HepG2 (cell line): ENCODE results near the gene KAT6B. TPM values are rescaled to one million over a fixed set of nuclear protein-coding genes. Genes with fewer than 3 reads are reported as not detected.

Source experiments
- ATAC-seq: fragments of 200-7000 bp; cut with Tn5 transposase; 3 replicates; pipeline ENCODE4 v1.9.1; 2020; ENCODE audit warnings: mild to moderate bottlenecking, moderate library complexity
- BruUV-seq: library from RNA; stranded (reverse); fragments of 400-500 nt; replicated peaks from 2 replicates; lab custom pipeline; 2021; lab: Mats Ljungman, UMichigan
- CTCF ChIA-PET: fragments of 300-600 bp; formaldehyde crosslinking; extraction: SDS; loops from one replicate; lab custom pipeline; 2021; ENCODE audit warnings: low total read pairs, inconsistent platforms, low intra/inter-chr PET ratio; lab: Yijun Ruan, JAX
- POLR2A ChIA-PET: fragments of 350-600 bp; sonication (Branson Sonifier 250); formaldehyde crosslinking; loops from one replicate; lab custom pipeline; 2020; ENCODE audit warnings: antibody characterized with exemption, inconsistent platforms; lab: Yijun Ruan, JAX
- DNase-seq: peaks from one replicate; pipeline ENCODE4 v3.0.0-alpha.2; 2015; ENCODE audit warnings: low spot score
- FAIRE-seq: peaks from 3 replicates; lab custom pipeline; 2011; peaks lifted over from hg19 to GRCh38; lab: Jason Lieb, UNC
- H2AFZ ChIP-seq: one replicate; pipeline ENCODE4 v1.6.1; 2011; ENCODE audit warnings: low read length, inconsistent platforms
- H3K27ac ChIP-seq: fragments of 300-600 bp; 3 replicates; pipeline ENCODE4 v1.8.0; 2011; ENCODE audit warnings: mixed run types, mild to moderate bottlenecking, mixed read lengths, low read length, inconsistent platforms; ENCODE audit not compliant: insufficient read depth; ENCODE audit errors: extremely low read length
- H3K27me3 ChIP-seq, 2 experiments: fragments of 200-600 bp in 1 of 2; 2 replicates in 1 of 2; 3 replicates in 1 of 2; pipeline versions ENCODE4 v1.6.0 to v1.8.0; 2011; ENCODE audit warnings: low read length in 2 of 2, mild to moderate bottlenecking in 2 of 2, moderate library complexity in 2 of 2, inconsistent platforms in 1 of 2; ENCODE audit not compliant: insufficient read depth in 2 of 2, control insufficient read depth in 1 of 2
- H3K36me3 ChIP-seq, 2 experiments: fragments of 200-600 bp in 1 of 2; replicated peaks in 1 of 2; 2 replicates in 1 of 2; 3 replicates in 1 of 2; pipeline versions ENCODE4 v1.5.1 to v1.8.0; 2011; ENCODE audit warnings: low read length in 2 of 2, inconsistent platforms in 1 of 2; ENCODE audit not compliant: insufficient read depth in 2 of 2, control insufficient read depth in 1 of 2
- H3K4me1 ChIP-seq: 2 replicates; pipeline ENCODE4 v1.5.1; 2012; ENCODE audit warnings: low read length, inconsistent platforms; ENCODE audit not compliant: insufficient read depth
- H3K4me2 ChIP-seq: 2 replicates; pipeline ENCODE4 v1.6.0; 2011; ENCODE audit warnings: low read depth, low read length, inconsistent platforms
- H3K4me3 ChIP-seq, 3 experiments: fragments of 200-600 bp in 1 of 3; sonication (generic), shearing (Covaris generic) in 1 of 3; replicated peaks in 1 of 3; 2 replicates each; pipeline ENCODE4 v1.5.1; 2011 to 2016; ENCODE audit warnings: low read length in 3 of 3, inconsistent platforms in 2 of 3, low read depth in 2 of 3, mild to moderate bottlenecking in 2 of 3, control low read depth in 1 of 3, mixed read lengths in 1 of 3; ENCODE audit not compliant: insufficient read depth in 1 of 3
- H3K79me2 ChIP-seq: one replicate; pipeline ENCODE4 v1.6.1; 2011; ENCODE audit warnings: low read length, inconsistent platforms; ENCODE audit not compliant: insufficient read depth
- H3K9ac ChIP-seq: 2 replicates; pipeline ENCODE4 v1.6.0; 2011; ENCODE audit warnings: mild to moderate bottlenecking, low read depth, low read length, inconsistent platforms; ENCODE audit not compliant: insufficient read depth
- H3K9me3 ChIP-seq: 2 replicates; pipeline ENCODE4 v1.5.1; 2012; ENCODE audit warnings: mild to moderate bottlenecking, low read length
- H4K20me1 ChIP-seq: 2 replicates; pipeline ENCODE4 v1.6.0; 2011; ENCODE audit warnings: inconsistent platforms, mild to moderate bottlenecking, low read length, moderate library complexity; ENCODE audit not compliant: insufficient read depth
- HNRNPUL1 ChIP-seq: fragments of 200-400 bp; formaldehyde crosslinking; IDR thresholded peaks from 2 replicates; pipeline ENCODE4 v1.6.1; 2017; ENCODE audit warnings: low read depth, mild to moderate bottlenecking, low read length, moderate library complexity
- KLF13 ChIP-seq: sonication (generic); formaldehyde crosslinking; IDR thresholded peaks from 2 replicates; pipeline ENCODE4 v1.4.0; 2020; ENCODE audit warnings: mild to moderate bottlenecking, missing genetic modification reagents
- LRRFIP1 ChIP-seq: sonication (generic); formaldehyde crosslinking; conservative IDR thresholded peaks from 2 replicates; pipeline ENCODE4 v1.4.0; 2020; ENCODE audit warnings: missing genetic modification reagents
- NFKB2 ChIP-seq: sonication (generic); formaldehyde crosslinking; IDR thresholded peaks from 2 replicates; pipeline ENCODE4 v1.4.0; 2020; ENCODE audit warnings: missing genetic modification reagents, borderline replicate concordance
- NR0B2 ChIP-seq: sonication (generic); formaldehyde crosslinking; IDR thresholded peaks from 2 replicates; pipeline ENCODE4 v1.4.0; 2020; ENCODE audit warnings: mild to moderate bottlenecking, missing genetic modification reagents
- PHF5A ChIP-seq: IDR thresholded peaks from one replicate; pipeline ENCODE4 v1.6.1; 2018; ENCODE audit warnings: low read depth, missing genetic modification reagents; ENCODE audit not compliant: unreplicated experiment
- PRPF4 ChIP-seq: fragments of 200-400 bp; formaldehyde crosslinking; IDR thresholded peaks from 2 replicates; pipeline ENCODE4 v1.6.1; 2016; ENCODE audit warnings: low read length, low read depth; ENCODE audit not compliant: poor library complexity, severe bottlenecking
- SETDB1 ChIP-seq: sonication (generic); formaldehyde crosslinking; IDR thresholded peaks from 2 replicates; pipeline ENCODE4 v1.5.1; 2020; ENCODE audit warnings: missing genetic modification reagents, mild to moderate bottlenecking, borderline replicate concordance
- SMAD3 ChIP-seq: sonication (generic); formaldehyde crosslinking; IDR thresholded peaks from 2 replicates; pipeline ENCODE4 v1.4.0; 2020; ENCODE audit warnings: missing genetic modification reagents
- TCF7L2 ChIP-seq: IDR thresholded peaks from 2 replicates; pipeline ENCODE4 v1.6.1; 2011; ENCODE audit warnings: mild to moderate bottlenecking, low read depth, low read length, moderate library complexity
- ZNF256 ChIP-seq: sonication (generic); formaldehyde crosslinking; conservative IDR thresholded peaks from 2 replicates; pipeline ENCODE4 v1.4.0; 2020; ENCODE audit warnings: missing genetic modification reagents
- ZNF263 ChIP-seq: sonication (generic); formaldehyde crosslinking; IDR thresholded peaks from 2 replicates; pipeline ENCODE4 v1.4.0; 2020; ENCODE audit warnings: missing genetic modification reagents
- ZNF775 ChIP-seq: sonication (generic); formaldehyde crosslinking; IDR thresholded peaks from 2 replicates; pipeline ENCODE4 v1.4.0; 2020; ENCODE audit warnings: missing genetic modification reagents, mild to moderate bottlenecking, moderate library complexity, borderline replicate concordance
- WGBS: methylation state at CpG from one replicate; pipeline ENCODE4 v1.1.6; 2017; ENCODE audit warnings: low lambda C conversion rate; 5-methylcytosine and 5-hydroxymethylcytosine counted together
- in situ Hi-C: cut with HindIII; loops from 2 replicates; pipeline ENCODE4 v1.10.0; 2017; ENCODE audit warnings: low pct_unique_long_range_greater_than_20kb; ENCODE audit not compliant: extremely low pct_ligation_motif_present
- intact Hi-C: fragments of 100-400 bp; cut with micrococcal nuclease; formaldehyde crosslinking; loops from one replicate; pipeline ENCODE4 v1.10.0; 2022; ENCODE audit not compliant: unreplicated experiment
- polyA plus RNA-seq, 8 experiments: library from polyadenylated mRNA; depleted of rRNA in 3 of 8; stranded (reverse) in 7 of 8; unstranded in 1 of 8; fragments of >200 nt; fragmentation: Illumina TruSeq in 4 of 8; extraction: Trizol in 4 of 8; gene quantifications; 2 replicates each; pipeline versions ENCODE4 v1.2.1 to v1.2.3, GENCODE V29; 2011 to 2016; ENCODE audit warnings: low read depth in 4 of 8, missing spikeins in 1 of 8, mixed read lengths in 1 of 8; ENCODE audit not compliant: insufficient read depth in 1 of 8
- total RNA-seq, 5 experiments: library from RNA; depleted of rRNA; stranded (reverse); fragments of >200 nt; fragmentation: Illumina TruSeq; extraction: Trizol; gene quantifications; 2 replicates each; pipeline ENCODE4 v1.2.3, GENCODE V29; 2016; ENCODE audit warnings: low read depth in 1 of 5
- TF ChIP-seq, protein P1 (sequence below): IDR thresholded peaks from 2 replicates; pipeline ENCODE4 v1.6.1; 2016; ENCODE audit warnings: mild to moderate bottlenecking, missing biosample characterization, missing genetic modification reagents
- TF ChIP-seq, protein P2 (sequence below): sonication (generic); formaldehyde crosslinking; IDR thresholded peaks from 2 replicates; pipeline ENCODE4 v1.9.0; 2022; ENCODE audit warnings: low read depth, missing genetic modification reagents
- TF ChIP-seq, protein P3 (sequence below): sonication (generic); formaldehyde crosslinking; IDR thresholded peaks from 2 replicates; pipeline ENCODE4 v1.8.0; 2022; ENCODE audit warnings: mild to moderate bottlenecking, missing genetic modification reagents; ENCODE audit not compliant: insufficient replicate concordance
- TF ChIP-seq, protein P4 (sequence below): sonication (generic); formaldehyde crosslinking; conservative IDR thresholded peaks from 2 replicates; pipeline ENCODE4 v1.5.0; 2020; ENCODE audit warnings: missing genetic modification reagents

Gene KAT6B
- total and polyA plus RNA-seq, 2 of the 13 experiments (the other 11 are each of a cell fraction or from before 2014, with no cell fraction given) = 3.0 to 9.5 TPM

- no peak overlapping the region for H3K4me3 ChIP-seq
- H3K27me3 ChIP-seq = no peaks in the 10 kb centered on the region
- peaks cover 6% of the 10 kb centered on the region; the same call in 1 of the 2 replicates for H3K4me1 ChIP-seq
- intact Hi-C loops (no loop called here), in situ Hi-C loops (loop anchor here (10.0 kb wide), 1 partner anchor 214 kb away; a partner anchor contains a TSS)
- DNase-seq (no peak), FAIRE-seq (no peak), ATAC-seq (no peak)
- peaks cover 4% of the 10 kb centered on the region for H3K79me2 ChIP-seq
- BruUV-seq = no TSS peak
- no peak overlapping the region for H3K9ac ChIP-seq
- no peak overlapping the region for H3K27ac ChIP-seq
- CTCF ChIA-PET = no interaction called here
- no peak overlapping the region for H3K4me2 ChIP-seq
- 89% methylated on average over 2 of the region's 2 CpGs for WGBS
- POLR2A ChIA-PET = no interaction called here
- no peak overlapping the region for H2AFZ ChIP-seq
- H4K20me1 ChIP-seq = no peaks in the 10 kb centered on the region
- H3K36me3 ChIP-seq = no peaks in the 10 kb centered on the region
- no peaks in the 10 kb centered on the region for H3K9me3 ChIP-seq
- TF ChIP-seq PRPF4 = no peak
- TF ChIP-seq, protein P1, sequence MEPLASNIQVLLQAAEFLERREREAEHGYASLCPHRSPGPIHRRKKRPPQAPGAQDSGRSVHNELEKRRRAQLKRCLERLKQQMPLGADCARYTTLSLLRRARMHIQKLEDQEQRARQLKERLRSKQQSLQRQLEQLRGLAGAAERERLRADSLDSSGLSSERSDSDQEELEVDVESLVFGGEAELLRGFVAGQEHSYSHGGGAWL (CRISPR knock-in tag) = no peak
- no peak for TF ChIP-seq LRRFIP1 (CRISPR knock-in tag)
- no peak for TF ChIP-seq NR0B2 (CRISPR knock-in tag)
- TF ChIP-seq, protein P2, sequence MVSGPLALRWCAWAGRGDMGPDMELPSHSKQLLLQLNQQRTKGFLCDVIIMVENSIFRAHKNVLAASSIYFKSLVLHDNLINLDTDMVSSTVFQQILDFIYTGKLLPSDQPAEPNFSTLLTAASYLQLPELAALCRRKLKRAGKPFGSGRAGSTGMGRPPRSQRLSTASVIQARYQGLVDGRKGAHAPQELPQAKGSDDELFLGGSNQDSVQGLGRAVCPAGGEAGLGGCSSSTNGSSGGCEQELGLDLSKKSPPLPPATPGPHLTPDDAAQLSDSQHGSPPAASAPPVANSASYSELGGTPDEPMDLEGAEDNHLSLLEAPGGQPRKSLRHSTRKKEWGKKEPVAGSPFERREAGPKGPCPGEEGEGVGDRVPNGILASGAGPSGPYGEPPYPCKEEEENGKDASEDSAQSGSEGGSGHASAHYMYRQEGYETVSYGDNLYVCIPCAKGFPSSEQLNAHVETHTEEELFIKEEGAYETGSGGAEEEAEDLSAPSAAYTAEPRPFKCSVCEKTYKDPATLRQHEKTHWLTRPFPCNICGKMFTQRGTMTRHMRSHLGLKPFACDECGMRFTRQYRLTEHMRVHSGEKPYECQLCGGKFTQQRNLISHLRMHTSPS (CRISPR knock-in tag) = no peak
- no peak for TF ChIP-seq ZNF256 (CRISPR knock-in tag)
- TF ChIP-seq, protein P3, sequence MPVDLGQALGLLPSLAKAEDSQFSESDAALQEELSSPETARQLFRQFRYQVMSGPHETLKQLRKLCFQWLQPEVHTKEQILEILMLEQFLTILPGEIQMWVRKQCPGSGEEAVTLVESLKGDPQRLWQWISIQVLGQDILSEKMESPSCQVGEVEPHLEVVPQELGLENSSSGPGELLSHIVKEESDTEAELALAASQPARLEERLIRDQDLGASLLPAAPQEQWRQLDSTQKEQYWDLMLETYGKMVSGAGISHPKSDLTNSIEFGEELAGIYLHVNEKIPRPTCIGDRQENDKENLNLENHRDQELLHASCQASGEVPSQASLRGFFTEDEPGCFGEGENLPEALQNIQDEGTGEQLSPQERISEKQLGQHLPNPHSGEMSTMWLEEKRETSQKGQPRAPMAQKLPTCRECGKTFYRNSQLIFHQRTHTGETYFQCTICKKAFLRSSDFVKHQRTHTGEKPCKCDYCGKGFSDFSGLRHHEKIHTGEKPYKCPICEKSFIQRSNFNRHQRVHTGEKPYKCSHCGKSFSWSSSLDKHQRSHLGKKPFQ (CRISPR knock-in tag) = no peak
- no peak for TF ChIP-seq NFKB2 (CRISPR knock-in tag)
- TF ChIP-seq SMAD3 (CRISPR knock-in tag) = no peak
- no peak for TF ChIP-seq SETDB1 (CRISPR knock-in tag)
- no peak for TF ChIP-seq ZNF263 (CRISPR knock-in tag)
- TF ChIP-seq, protein P4, sequence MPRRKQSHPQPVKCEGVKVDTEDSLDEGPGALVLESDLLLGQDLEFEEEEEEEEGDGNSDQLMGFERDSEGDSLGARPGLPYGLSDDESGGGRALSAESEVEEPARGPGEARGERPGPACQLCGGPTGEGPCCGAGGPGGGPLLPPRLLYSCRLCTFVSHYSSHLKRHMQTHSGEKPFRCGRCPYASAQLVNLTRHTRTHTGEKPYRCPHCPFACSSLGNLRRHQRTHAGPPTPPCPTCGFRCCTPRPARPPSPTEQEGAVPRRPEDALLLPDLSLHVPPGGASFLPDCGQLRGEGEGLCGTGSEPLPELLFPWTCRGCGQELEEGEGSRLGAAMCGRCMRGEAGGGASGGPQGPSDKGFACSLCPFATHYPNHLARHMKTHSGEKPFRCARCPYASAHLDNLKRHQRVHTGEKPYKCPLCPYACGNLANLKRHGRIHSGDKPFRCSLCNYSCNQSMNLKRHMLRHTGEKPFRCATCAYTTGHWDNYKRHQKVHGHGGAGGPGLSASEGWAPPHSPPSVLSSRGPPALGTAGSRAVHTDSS (CRISPR knock-in tag) = no peak
- no peak for TF ChIP-seq PHF5A (CRISPR knock-in tag)
- no peak for TF ChIP-seq HNRNPUL1
- no peak for TF ChIP-seq KLF13 (CRISPR knock-in tag)
- TF ChIP-seq TCF7L2 = no peak
- no peak for TF ChIP-seq ZNF775 (CRISPR knock-in tag)
Observed at GRCh38 chr10:74891053-74891452, 64.7 kb downstream of the KAT6B start.
